Left ventricle myocardium inferior (tissue), 1 donor: Measurements from ENCODE around the gene UNC45A. TPM values are rescaled to one million over a fixed set of nuclear protein-coding genes. Genes with fewer than 3 reads are reported as not detected.

Experiments used
- DNase-seq: peaks from one replicate; pipeline ENCODE4 v3.0.0-alpha.2; 2020
- H3K27ac ChIP-seq: fragments of 200-600 bp; replicated peaks from 2 replicates; pipeline ENCODE4 v1.8.0; 2021
- H3K27me3 ChIP-seq: fragments of 200-600 bp; 2 replicates; pipeline ENCODE4 v1.8.0; 2021; ENCODE audit warnings: low read depth
- H3K36me3 ChIP-seq: fragments of 200-600 bp; 2 replicates; pipeline ENCODE4 v1.8.0; 2021
- H3K4me1 ChIP-seq: fragments of 200-600 bp; 2 replicates; pipeline ENCODE4 v1.8.0; 2021
- H3K4me3 ChIP-seq: fragments of 200-600 bp; 2 replicates; pipeline ENCODE4 v1.8.0; 2021; ENCODE audit warnings: mild to moderate bottlenecking, moderate library complexity
- H3K9me3 ChIP-seq: fragments of 200-600 bp; replicated peaks from 2 replicates; pipeline ENCODE4 v1.8.0; 2021
- intact Hi-C: fragments of 100-400 bp; cut with micrococcal nuclease; formaldehyde crosslinking; loops from one replicate; pipeline ENCODE4 v1.11.0; 2022
- total RNA-seq: library from RNA; stranded (reverse); fragmentation: NEBNext Ultra II Directional; extraction: Animal tissue kit (Norgen Biotek cat#: 25700); gene quantifications from one replicate; pipeline ENCODE4 v1.2.1, GENCODE V29; 2021
- TF ChIP-seq, protein P1 (sequence below): fragments of 200-600 bp; IDR thresholded peaks from 2 replicates; pipeline ENCODE4 v1.8.0; 2021; ENCODE audit warnings: antibody characterized with exemption, mild to moderate bottlenecking, borderline replicate concordance
- donor health status: DM: no; HTN: yes; CAD: no; lungs with severe emphysema.

UNC45A gene
- total RNA-seq, 1 donor from 2014 or later: 21.9 TPM

DNA sequence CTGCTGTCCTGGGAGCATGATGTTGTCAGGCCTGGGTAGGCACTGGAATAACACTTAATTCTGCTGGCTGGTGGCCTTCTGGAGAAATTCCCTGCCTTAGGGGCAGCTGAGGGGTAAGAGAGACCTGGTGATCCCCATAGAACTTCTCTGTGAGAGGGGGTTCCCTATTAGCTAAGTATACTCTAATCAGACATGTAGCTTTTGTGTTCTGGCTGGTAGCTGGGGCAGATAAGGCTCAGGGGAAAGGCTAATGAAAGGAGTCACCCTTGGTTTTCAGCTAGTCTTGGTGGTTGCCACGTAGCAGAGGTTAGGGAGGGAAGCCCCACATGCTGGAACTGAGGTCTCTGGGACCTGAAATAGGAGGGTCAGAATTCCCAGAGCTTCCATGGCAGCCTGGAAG, 1.8 kb upstream of the UNC45A start:
- Histone ChIP-seq H3K36me3 (peaks cover 1% of the 10 kb centered on the region), H3K9me3 (no peaks in the 10 kb centered on the region), H3K4me3 (no peak overlapping the region), H3K27ac (no peak overlapping the region), H3K4me1 (peaks cover 70% of the 10 kb centered on the region), H3K27me3 (no peaks in the 10 kb centered on the region)
- TF ChIP-seq, protein P1, sequence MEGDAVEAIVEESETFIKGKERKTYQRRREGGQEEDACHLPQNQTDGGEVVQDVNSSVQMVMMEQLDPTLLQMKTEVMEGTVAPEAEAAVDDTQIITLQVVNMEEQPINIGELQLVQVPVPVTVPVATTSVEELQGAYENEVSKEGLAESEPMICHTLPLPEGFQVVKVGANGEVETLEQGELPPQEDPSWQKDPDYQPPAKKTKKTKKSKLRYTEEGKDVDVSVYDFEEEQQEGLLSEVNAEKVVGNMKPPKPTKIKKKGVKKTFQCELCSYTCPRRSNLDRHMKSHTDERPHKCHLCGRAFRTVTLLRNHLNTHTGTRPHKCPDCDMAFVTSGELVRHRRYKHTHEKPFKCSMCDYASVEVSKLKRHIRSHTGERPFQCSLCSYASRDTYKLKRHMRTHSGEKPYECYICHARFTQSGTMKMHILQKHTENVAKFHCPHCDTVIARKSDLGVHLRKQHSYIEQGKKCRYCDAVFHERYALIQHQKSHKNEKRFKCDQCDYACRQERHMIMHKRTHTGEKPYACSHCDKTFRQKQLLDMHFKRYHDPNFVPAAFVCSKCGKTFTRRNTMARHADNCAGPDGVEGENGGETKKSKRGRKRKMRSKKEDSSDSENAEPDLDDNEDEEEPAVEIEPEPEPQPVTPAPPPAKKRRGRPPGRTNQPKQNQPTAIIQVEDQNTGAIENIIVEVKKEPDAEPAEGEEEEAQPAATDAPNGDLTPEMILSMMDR: no peak
- intact Hi-C loops: no loop called here
- DNase-seq: no peak

GRCh38 chr15:90934256-90934948, 683 bp upstream of the UNC45A start:
- H3K36me3 ChIP-seq: peaks cover 12% of the 10 kb centered on the region
- intact Hi-C loops: no loop called here
- DNase-seq: peak; percentile 84
- TF ChIP-seq, protein P1: peak; percentile 95
- peak overlapping the region; percentile 70 for H3K4me3 ChIP-seq
- peaks cover 65% of the 10 kb centered on the region for H3K4me1 ChIP-seq
- H3K27me3 ChIP-seq: no peaks in the 10 kb centered on the region
- no peaks in the 10 kb centered on the region for H3K9me3 ChIP-seq
- H3K27ac ChIP-seq: peak overlapping the region; percentile 74

GRCh38 chr15:90936823-90937222, 1.7 kb downstream of the UNC45A start:
- Histone ChIP-seq H3K4me3 (peak overlapping the region; percentile 70), H3K27ac (no peak overlapping the region), H3K27me3 (no peaks in the 10 kb centered on the region), H3K4me1 (peaks cover 46% of the 10 kb centered on the region), H3K9me3 (no peaks in the 10 kb centered on the region), H3K36me3 (peaks cover 36% of the 10 kb centered on the region)
- DNase-seq: no peak
- TF ChIP-seq, protein P1: no peak
- intact Hi-C loops: no loop called here

DNA sequence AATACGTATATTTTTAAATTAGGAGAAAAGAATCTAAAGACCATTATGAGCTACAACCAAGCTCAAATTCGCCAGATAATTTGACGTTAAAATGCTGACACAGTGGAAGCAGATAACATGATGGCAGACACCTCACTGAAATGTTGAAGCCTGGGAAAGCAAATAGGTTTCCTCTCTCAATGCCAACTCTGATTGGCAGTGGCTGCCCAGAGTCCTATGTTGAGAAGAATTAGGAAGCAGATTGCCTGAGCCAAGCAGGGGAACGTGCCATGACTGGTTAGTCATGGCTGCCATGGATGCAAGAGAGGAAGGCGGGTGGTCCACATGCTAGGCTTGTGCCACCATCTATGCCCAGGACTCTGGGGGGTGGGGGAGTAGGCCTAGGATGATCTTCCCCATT, 3.2 kb downstream of the UNC45A start:
- H3K27ac ChIP-seq: no peak overlapping the region
- no peak overlapping the region for H3K4me3 ChIP-seq
- intact Hi-C loops: no loop called here
- peaks cover 51% of the 10 kb centered on the region for H3K36me3 ChIP-seq
- no peaks in the 10 kb centered on the region for H3K9me3 ChIP-seq
- no peak for DNase-seq
- H3K4me1 ChIP-seq: peaks cover 33% of the 10 kb centered on the region
- no peaks in the 10 kb centered on the region for H3K27me3 ChIP-seq
- TF ChIP-seq, protein P1: no peak

DNA sequence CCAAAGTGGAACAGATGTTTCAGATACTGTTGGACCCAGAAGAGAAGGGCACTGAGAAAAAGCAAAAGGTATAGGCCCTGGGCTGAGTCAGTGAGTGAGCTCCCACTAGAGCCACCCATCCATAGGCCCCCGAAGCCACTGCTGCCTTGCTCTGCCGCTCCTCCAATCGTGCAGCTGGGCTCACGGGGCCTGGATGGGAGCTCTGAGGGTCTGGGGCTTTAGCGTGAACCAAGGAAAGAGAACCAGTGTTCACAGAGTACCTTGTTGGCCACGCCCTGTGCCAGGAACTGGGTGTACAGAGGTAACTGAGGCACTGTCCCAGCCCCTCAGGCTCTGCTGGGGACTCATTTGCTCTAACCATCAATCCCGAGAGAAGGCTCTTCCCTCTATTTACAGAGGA, 4.7 kb downstream of the UNC45A start:
- Histone ChIP-seq H3K36me3 (peaks cover 66% of the 10 kb centered on the region), H3K27ac (no peak overlapping the region), H3K27me3 (no peaks in the 10 kb centered on the region), H3K4me1 (peaks cover 22% of the 10 kb centered on the region), H3K9me3 (no peaks in the 10 kb centered on the region), H3K4me3 (no peak overlapping the region)
- intact Hi-C loops: no loop called here
- TF ChIP-seq, protein P1: no peak
- no peak for DNase-seq
